Gastrocnemius medialis (tissue), 4 donors: ENCODE results near the gene TFG. TPM values are rescaled to one million over a fixed set of nuclear protein-coding genes. Genes with fewer than 3 reads are reported as not detected.

Experiments
- ATAC-seq, 2 donors: fragments of 150-250 bp; one replicate each; pipeline ENCODE4 v1.9.1; 2016
- DNase-seq, 2 donors: peaks; one replicate each; pipeline ENCODE4 v3.0.0-alpha.2; 2019
- H3K27ac ChIP-seq, 4 donors: fragments of 200-600 bp; sonication (generic); 1 replicate in 1 of 4; 2 replicates in 3 of 4; pipeline ENCODE4 v1.5.1; 2016 to 2018; ENCODE audit warnings: mild to moderate bottlenecking in 2 of 4, moderate library complexity in 1 of 4
- H3K27me3 ChIP-seq, 3 donors: fragments of 200-600 bp; sonication (generic) in 2 of 3; 1 replicate in 1 of 3; 2 replicates in 2 of 3; pipeline versions ENCODE4 v1.5.1 to v1.6.0; 2016 to 2019; ENCODE audit warnings: mild to moderate bottlenecking in 1 of 3, moderate library complexity in 1 of 3
- H3K36me3 ChIP-seq, 2 donors: fragments of 200-600 bp; sonication (generic) in 1 of 2; one replicate each; pipeline ENCODE4 v1.5.1; 2017 to 2018
- H3K4me1 ChIP-seq, 2 donors: fragments of 200-600 bp; sonication (generic) in 1 of 2; one replicate each; pipeline ENCODE4 v1.5.1; 2016 to 2017; ENCODE audit warnings: mild to moderate bottlenecking in 2 of 2
- H3K4me3 ChIP-seq, 4 donors: fragments of 200-600 bp; sonication (generic) in 3 of 4; 1 replicate in 1 of 4; 2 replicates in 3 of 4; pipeline ENCODE4 v1.5.1; 2016 to 2019; ENCODE audit warnings: mild to moderate bottlenecking in 2 of 4
- H3K9me3 ChIP-seq, 3 donors: fragments of 200-600 bp; sonication (generic) in 2 of 3; 1 replicate in 1 of 3; 2 replicates in 2 of 3; pipeline ENCODE4 v1.5.1; 2016 to 2019
- POLR2A ChIP-seq, 2 donors: fragments of 450-650 bp; IDR thresholded peaks; one replicate each; pipeline ENCODE4 v1.6.1; 2017; ENCODE audit warnings: antibody characterized with exemption in 2 of 2, mild to moderate bottlenecking in 2 of 2, moderate library complexity in 2 of 2
- in situ Hi-C, 4 donors: fragments of 200-750 bp; cut with MboI; loops; one replicate each; pipeline versions ENCODE4 v1.15.0 to v1.8.0; 2017; ENCODE audit warnings: low sequenced_read_pairs in 4 of 4
- intact Hi-C: fragments of 100-400 bp; cut with DNase I; formaldehyde crosslinking; loops from one replicate; pipeline ENCODE4 v1.15.1; 2023; ENCODE audit warnings: low total_unique reads
- total RNA-seq, 4 donors: library from RNA; depleted of rRNA; stranded (reverse); fragments of >200 nt; gene quantifications; one replicate each; pipeline versions ENCODE4 v1.1.0 to v1.2.3, GENCODE V29; 2016
- TF ChIP-seq, protein P1 (sequence below), 5 experiments: fragments of 450-650 bp in 3 of 5; fragments of 200-600 bp in 2 of 5; sonication (generic) in 2 of 5; IDR thresholded peaks in 4 of 5; conservative IDR thresholded peaks in 1 of 5; 1 replicate in 4 of 5; 2 replicates in 1 of 5; pipeline ENCODE4 v1.5.1; 2016 to 2019; ENCODE audit warnings: antibody characterized with exemption in 5 of 5, mild to moderate bottlenecking in 3 of 5, moderate library complexity in 3 of 5

Gene TFG
- total RNA-seq, 4 donors from 2014 or later: 57.2 to 77.9 (median 67.3) TPM

DNA sequence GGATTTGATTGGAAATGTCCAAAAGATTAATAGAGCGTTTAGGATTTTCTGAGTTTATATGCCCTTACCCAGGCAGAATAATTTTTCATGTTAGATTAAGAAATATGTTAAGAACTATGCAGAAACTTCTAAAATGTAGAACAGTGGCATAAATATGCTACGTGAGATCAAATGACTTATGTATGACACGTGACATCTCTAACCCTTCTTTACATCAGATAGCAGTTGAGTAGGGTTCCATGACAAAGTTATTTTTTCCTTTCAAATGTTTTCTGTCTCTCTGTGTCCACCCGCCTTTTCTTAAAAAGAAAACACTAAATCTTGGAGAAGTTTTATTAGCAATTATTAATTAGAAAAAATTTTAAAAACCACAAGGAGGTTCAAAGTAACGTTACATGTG lies 8.6 kb upstream of the TFG start:
- intact Hi-C loops: no loop called here
- no peak for DNase-seq

DNA sequence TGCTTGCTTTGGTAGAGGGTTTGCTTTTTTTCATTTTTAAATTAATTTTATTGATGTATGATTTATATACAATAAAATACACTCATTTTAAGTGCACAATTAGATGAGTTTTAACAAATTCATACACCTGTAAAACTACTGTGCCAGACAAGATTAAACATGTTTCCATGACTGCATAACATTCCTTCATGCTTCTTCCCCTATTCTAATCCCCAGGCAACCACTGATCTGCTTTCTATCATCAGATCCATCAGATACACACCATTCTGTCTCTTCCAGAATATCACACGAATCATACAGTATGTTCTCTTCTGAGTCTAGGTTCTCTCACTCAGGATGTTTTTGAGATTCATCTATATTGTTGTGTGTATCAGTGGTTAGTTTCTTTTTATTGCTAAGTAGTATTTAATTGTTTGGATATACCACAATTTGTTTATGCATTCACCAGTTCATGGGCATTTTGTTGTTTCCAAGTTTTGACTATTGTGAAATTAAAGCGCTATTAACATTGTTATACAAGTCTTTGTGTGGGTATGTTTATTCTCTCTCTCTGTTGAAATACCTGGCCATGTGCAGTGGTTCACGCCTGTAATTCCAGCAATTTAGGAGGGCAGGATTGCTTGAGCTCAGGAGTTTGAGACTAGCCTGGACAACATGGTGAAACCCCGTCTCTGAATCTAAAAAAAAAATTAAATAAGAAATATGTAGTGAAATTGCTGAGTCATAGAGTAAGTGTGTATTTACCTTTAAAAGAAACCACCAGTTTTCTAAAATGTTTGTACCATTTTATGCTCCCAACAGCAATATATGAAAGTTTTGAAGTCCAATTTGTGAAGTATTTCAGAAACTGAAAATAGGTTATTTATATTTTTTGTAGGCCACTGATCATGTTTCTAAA lies 7.0 kb upstream of the TFG start:
- no peak for TF ChIP-seq POLR2A (IDR thresholded peaks at IDR 0.05)
- TF ChIP-seq, protein P1, sequence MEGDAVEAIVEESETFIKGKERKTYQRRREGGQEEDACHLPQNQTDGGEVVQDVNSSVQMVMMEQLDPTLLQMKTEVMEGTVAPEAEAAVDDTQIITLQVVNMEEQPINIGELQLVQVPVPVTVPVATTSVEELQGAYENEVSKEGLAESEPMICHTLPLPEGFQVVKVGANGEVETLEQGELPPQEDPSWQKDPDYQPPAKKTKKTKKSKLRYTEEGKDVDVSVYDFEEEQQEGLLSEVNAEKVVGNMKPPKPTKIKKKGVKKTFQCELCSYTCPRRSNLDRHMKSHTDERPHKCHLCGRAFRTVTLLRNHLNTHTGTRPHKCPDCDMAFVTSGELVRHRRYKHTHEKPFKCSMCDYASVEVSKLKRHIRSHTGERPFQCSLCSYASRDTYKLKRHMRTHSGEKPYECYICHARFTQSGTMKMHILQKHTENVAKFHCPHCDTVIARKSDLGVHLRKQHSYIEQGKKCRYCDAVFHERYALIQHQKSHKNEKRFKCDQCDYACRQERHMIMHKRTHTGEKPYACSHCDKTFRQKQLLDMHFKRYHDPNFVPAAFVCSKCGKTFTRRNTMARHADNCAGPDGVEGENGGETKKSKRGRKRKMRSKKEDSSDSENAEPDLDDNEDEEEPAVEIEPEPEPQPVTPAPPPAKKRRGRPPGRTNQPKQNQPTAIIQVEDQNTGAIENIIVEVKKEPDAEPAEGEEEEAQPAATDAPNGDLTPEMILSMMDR (IDR thresholded peaks at IDR 0.05 in 4 of 5, conservative IDR thresholded peaks at IDR 0.05 in 1 of 5): no peak
- peaks cover 0 to 4% of the 10 kb centered on the region in 2 donors for H3K4me1 ChIP-seq
- H3K27me3 ChIP-seq: no peaks in the 10 kb centered on the region
- intact Hi-C loops (no loop called here), in situ Hi-C loops (loop anchor here in 1 of 4 donors (25.0 kb wide), 1 partner anchor 890 kb away; the partner anchor contains the start of gene CMSS1)
- no peaks in the 10 kb centered on the region for H3K9me3 ChIP-seq
- DNase-seq: no peak
- H3K4me3 ChIP-seq: no peak overlapping the region
- no peak for ATAC-seq
- H3K27ac ChIP-seq: no peak overlapping the region
- H3K36me3 ChIP-seq: no peaks in the 10 kb centered on the region

More for the DNA sequence above, 8.6 kb upstream of the TFG start:
- H3K27ac ChIP-seq: no peak overlapping the region
- no peak for ATAC-seq
- H3K27me3 ChIP-seq: no peaks in the 10 kb centered on the region
- H3K4me3 ChIP-seq: no peak overlapping the region
- TF ChIP-seq, protein P1 (IDR thresholded peaks at IDR 0.05 in 4 of 5, conservative IDR thresholded peaks at IDR 0.05 in 1 of 5): no peak
- no peak for TF ChIP-seq POLR2A (IDR thresholded peaks at IDR 0.05)
- H3K36me3 ChIP-seq: no peaks in the 10 kb centered on the region
- in situ Hi-C loops: loop anchor here in 1 of 4 donors (25.0 kb wide), 1 partner anchor 888 kb away; the partner anchor contains the start of gene CMSS1
- H3K4me1 ChIP-seq: peaks cover 0 to 4% of the 10 kb centered on the region in 2 donors
- no peaks in the 10 kb centered on the region for H3K9me3 ChIP-seq

DNA sequence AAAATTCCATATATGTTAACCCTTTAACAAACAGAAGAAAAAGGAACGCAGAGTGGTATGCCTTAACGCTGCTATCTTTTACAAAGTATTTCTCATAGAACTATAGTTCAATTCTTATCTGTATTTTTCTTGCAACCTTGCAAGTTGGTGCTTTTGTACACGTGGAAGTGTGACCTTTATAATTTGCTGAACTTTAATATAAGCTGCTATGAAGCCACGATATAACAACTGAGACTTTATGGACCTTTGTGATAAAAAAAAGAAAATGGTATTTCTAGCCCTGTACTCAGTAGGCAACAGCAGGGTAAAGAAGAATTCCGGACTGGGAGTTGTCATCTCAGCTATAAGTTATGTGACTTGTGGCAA lies 6.3 kb upstream of the TFG start:
- TF ChIP-seq, protein P1 (IDR thresholded peaks at IDR 0.05 in 4 of 5, conservative IDR thresholded peaks at IDR 0.05 in 1 of 5): no peak
- no peak for TF ChIP-seq POLR2A (IDR thresholded peaks at IDR 0.05)
- H3K9me3 ChIP-seq: no peaks in the 10 kb centered on the region
- in situ Hi-C loops (loop anchor here in 1 of 4 donors (25.0 kb wide), 1 partner anchor 891 kb away; the partner anchor contains the start of gene CMSS1), intact Hi-C loops (no loop called here)
- H3K27me3 ChIP-seq: no peaks in the 10 kb centered on the region
- H3K36me3 ChIP-seq: no peaks in the 10 kb centered on the region
- DNase-seq (no peak), ATAC-seq (no peak)
- H3K27ac ChIP-seq: no peak overlapping the region
- no peak overlapping the region for H3K4me3 ChIP-seq
- H3K4me1 ChIP-seq: no peaks in the 10 kb centered on the region

GRCh38 chr3:100703865-100704264 lies 5.4 kb upstream of the TFG start:
- intact Hi-C loops: no loop called here
- TF ChIP-seq, protein P1 (IDR thresholded peaks at IDR 0.05 in 4 of 5, conservative IDR thresholded peaks at IDR 0.05 in 1 of 5): no peak
- ATAC-seq (no peak), DNase-seq (no peak)
- Histone ChIP-seq H3K4me1 (peaks cover 3 to 5% of the 10 kb centered on the region in 2 donors), H3K27ac (no peak overlapping the region), H3K4me3 (no peak overlapping the region), H3K9me3 (no peaks in the 10 kb centered on the region), H3K36me3 (no peaks in the 10 kb centered on the region), H3K27me3 (no peaks in the 10 kb centered on the region)
- in situ Hi-C loops: loop anchor here in 1 of 4 donors (25.0 kb wide), 1 partner anchor 892 kb away; the partner anchor contains the start of gene CMSS1
